GM21423 (cell line): Measurements from ENCODE around the gene CYB561A3.

Source experiments
- ATAC-seq: cut with Tn5 transposase; IDR thresholded peaks from one replicate; pipeline ENCODE4 v1.9.1; 2021; ENCODE audit warnings: mild to moderate bottlenecking, moderate library complexity; ENCODE audit not compliant: unreplicated experiment

Gene CYB561A3

DNA sequence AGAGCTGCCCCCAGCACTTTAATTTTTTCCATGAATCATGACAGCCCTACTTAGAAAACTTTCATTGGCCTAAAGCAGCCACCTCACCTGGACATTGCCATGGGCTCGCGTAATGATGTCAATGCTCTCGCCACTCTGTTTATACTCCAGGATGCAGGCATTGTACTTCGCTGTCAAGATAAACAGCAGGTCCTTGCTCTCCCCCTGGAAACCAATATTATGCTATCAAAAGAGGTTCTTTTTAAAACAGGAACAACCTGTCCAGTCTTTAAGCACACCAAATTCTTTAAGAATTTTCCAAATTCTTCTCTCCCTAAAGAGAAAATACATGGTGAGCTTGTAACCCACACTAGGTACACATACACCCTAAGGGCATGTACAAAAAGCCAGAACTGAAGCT is 31.8 kb downstream of the CYB561A3 start:
- ATAC-seq, result no peak

DNA sequence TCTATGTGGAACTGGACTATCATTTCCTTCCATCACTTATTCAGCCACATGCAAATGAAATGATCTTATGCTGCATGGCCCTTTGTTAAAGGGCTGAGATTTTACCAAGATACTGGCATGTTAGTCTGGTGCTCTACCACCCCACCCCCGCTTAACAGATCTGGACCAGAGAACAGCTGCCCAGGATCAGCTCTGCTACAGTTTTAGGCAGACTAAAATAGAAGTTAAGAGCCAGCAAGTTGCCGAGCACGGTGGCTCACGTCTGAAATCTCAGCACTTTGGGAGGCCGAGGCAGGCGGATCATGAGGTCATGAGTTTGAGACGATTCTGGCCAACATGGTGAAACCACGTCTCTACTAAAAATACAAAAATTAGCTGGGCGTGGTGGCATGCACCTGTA is 33.3 kb downstream of the CYB561A3 start:
- no peak for ATAC-seq

DNA sequence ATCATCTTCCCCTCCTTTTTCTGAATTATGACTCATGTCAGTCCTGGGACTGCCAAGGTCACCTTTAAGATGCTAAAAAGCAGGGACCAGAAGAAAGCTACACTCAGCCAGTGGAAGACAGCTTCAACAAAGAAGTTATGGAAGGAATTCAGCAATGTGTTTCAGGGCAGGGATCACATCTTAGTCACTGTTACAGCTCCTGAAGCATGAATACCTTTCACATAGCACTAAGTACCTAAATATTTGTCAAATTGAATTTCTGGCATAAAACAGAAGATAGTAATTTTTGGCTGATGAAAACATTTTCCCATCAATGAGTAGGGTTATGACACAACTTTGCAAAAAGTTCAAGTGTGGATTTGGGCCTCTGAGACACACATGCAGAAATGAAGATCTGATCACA is 34.0 kb downstream of the CYB561A3 start:
- no peak for ATAC-seq

DNA sequence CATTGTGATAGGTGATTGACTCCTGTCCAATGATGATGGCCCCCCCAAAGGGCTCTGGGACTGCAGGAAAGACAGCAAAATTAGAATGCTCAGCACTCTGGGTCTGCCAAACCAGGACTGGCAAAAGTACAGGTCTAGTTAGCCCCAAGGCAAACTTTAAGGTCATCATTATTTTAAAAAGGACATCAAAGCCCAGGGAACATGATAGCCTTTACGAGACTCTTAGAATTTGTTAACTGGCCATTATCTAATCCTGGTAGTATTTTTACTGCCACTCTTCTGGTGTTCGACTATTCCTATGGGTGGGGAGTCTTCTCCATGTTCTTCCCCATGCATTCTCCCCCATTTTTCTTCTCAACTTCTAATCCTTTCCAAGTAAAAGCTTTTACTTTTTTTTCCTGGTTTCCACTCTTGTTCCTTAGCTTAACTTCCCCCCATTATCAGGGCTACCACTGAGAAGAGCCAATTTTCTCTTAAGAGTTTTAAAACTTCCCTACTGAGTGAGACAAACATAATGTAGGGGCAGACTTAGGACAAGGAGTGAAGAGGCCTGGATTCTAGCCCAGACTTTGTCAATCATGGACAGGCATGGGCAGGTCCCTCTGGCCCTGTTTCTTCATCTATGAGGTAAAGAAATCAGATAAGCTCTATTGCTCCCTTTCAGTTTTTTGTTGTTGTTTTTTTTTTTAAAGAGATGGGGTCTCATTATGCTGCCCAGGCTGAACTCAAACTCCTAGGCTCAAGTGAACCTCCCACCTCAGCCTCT is 35.9 kb downstream of the CYB561A3 start:
- no peak for ATAC-seq

DNA sequence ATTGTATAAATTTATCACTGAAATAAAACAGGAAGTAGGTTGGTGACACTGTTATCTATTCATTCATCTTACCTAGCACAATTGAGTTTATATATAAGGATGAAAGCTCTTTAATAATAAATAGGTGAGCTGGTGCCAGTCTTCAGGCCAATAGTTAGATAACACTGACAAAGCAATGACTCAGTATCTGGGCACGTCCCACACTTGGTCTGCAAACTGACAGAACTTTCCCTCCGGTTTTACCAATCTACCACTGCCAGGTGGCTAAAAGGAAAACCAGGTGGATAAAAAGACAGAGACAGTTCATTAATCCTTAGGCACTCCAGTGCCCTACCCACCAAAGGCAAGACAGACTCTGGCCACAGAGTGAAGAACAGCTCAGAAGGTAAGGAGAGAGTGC is 46.4 kb downstream of the CYB561A3 start:
- no peak for ATAC-seq

DNA sequence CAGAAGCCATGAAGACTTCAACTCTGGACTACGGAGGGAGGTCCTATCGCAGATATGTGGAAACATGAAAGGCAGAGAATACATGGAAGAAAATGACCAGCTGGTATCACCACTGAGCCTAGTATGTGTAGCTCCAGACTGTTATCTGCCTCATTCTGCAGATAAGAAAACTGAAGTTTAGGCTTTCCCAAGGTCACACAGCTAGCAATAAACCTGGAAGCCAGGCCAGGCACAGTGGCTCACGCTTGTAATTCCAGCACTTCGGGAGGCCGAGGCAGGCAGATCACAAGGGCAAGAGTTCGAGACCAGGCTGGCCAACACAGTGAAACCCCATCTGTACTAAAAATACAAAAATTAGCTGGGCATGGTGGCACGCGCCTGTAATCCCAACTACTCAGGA is 50.9 kb downstream of the CYB561A3 start:
- ATAC-seq, result no peak

DNA sequence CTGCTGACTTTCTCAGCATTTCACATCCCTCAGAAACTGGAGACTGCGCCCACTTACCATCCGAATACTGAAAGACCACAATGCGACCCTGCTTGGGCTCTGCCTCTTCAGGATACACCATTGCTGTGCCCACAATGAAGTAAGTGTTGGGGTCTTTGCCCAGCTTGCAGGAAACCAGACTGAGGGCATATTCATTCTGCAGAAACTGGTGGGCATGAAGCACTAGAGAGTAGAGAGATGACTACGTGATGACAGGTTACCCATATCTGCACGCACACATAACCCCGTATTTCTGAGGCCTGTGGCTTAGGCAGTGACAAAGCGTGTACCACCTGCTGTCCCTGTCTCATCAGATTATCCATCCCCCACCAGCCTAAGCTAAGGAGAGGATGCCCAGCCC is 51.9 kb downstream of the CYB561A3 start:
- no peak for ATAC-seq

DNA sequence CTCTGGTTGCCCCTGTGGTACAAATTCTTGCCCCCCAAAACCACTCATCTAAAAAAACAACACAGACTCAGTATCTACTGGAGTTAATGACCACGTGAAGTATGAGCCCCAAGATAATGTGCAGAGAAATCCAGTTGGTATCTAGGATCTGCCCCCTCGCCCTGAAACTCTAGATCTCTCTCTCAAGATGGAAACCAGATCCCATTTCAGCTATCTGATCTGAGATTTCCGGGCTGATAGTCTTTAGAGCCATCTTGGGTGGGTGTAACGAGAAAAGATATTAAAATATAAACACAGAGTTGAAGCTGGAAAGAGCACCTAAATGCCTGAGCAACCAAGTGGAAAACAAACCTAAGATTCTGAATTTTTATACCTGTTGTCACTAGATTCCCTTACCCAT is 52.5 kb downstream of the CYB561A3 start:
- ATAC-seq, result no peak

DNA sequence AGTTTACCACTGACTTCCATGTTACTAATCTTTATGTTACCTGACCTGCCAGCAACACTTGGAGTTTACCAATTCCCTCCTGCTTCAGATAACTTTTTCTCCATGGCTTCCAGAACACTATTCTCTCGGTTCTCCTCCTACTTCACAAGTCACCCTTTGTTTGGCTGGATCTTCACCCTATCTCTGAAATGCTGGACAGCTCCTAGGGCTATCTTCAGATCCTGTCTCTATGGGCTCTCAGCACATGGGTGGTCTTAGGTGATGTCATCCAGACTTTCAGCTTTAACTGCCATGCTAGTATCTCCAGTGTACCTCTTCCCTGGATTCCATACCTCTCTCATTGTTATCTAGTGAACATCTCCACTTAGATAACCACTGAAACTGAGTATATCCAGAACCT is 54.3 kb downstream of the CYB561A3 start:
- no peak for ATAC-seq

DNA sequence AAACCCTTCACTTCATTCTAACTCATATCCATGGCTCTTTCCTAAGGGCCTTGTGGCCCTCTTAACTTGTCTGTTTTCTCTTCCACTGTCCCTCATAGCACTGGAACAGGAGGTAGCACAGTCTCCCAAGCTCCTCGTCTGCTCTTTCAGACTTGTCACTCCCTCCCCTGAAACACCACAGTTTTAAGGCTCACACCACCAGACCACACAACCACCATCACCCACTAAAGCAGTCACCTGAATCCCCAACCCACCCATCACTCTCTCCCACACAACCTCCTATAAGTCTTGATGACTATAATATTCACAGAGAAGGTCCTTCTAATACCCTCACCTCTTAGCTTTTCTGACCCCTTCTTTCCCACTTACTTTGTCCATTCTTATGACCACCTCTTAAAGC is 55.5 kb downstream of the CYB561A3 start:
- no peak for ATAC-seq

DNA sequence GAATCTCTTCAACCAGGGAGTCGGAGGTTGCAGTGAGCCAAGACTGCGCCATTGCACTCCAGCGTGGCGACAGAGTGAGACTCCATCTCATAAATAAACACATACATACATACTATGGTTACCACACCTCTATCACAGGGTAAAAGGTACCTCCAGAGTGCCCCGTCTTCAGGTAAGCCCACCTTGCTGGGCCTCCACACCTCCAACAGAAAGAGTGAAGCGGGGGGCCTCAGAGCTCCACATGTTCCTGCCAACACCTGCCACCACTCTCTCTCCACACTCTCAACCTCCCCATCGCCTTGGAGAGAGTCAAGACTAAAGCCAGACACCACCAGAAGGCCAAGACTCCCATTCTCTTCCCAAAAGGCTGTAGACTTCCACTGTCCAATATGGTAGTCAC is 56.3 kb downstream of the CYB561A3 start:
- no peak for ATAC-seq

DNA sequence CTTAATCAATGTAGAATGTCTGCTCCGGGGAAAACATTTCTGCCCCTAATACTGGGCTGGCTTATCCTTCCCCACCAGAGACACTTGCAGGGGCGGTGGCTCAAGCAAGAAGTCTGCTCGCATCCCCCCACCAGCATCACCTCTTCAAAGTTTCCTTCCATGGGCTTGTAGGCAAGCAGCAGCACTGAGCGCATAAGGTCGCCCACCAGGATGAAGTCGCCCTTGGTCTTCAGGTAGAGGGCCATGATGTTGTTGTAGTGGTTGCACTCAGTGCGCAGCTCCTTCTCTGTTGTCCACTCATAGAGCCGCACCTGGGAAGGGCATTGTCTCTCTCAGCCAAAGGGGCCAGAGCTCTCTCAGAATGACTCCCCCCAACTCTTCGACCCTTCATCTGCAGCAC is 58.0 kb downstream of the CYB561A3 start:
- ATAC-seq, result no peak

DNA sequence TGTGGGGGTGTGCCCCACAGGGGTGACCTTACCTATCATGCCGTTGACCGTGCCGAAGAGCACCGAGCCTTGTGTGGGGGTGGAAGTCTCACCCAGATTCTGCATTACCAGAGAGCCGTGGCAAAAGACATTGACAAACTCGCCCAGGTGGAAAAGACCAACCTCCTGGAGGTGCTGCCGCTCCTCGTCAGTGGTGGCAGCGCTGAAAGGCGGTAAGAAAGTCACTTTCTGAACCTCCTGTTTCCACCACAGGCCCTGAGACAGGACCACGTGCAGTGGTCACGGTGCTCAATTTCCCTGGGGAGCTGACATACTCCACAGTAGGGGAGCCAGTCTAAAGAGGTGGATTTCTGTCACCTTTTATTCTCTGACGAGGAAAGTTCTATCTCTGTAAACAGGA is 59.1 kb downstream of the CYB561A3 start:
- no peak for ATAC-seq
